T-helper 1 cell (primary cell): ENCODE measurements around the gene MAL.

Experiments
- DNase-seq, 5 donors: peaks; one replicate each; pipeline ENCODE4 v3.0.0-alpha.2; 2012 to 2020

MAL gene

DNA sequence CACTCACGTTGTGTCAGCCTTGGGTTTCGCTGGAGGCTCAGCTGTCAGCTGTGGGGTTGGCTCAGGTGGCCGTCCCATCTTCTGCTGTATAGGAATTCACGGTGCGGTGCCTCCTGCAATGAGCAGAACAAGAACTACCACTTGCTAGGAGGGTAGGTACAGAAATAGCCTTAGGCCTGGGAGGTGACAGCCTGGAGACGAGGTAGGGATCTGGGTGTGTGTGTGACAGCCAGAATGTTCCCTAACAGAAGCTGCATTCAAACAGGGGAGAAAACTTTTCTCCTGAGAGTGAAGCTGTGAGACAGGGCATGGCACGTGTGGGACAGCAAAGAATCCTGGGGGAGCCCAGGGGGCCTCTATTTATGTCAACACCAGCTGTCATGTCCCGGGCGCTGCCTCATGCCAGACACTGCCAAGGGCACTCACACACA lies 8.4 kb upstream of the MAL start:
- no peak for DNase-seq

GRCh38 chr2:95017836-95018235 lies 7.7 kb upstream of the MAL start:
- DNase-seq = no peak

GRCh38 chr2:95018301-95018700 lies 7.2 kb upstream of the MAL start:
- DNase-seq = no peak

DNA sequence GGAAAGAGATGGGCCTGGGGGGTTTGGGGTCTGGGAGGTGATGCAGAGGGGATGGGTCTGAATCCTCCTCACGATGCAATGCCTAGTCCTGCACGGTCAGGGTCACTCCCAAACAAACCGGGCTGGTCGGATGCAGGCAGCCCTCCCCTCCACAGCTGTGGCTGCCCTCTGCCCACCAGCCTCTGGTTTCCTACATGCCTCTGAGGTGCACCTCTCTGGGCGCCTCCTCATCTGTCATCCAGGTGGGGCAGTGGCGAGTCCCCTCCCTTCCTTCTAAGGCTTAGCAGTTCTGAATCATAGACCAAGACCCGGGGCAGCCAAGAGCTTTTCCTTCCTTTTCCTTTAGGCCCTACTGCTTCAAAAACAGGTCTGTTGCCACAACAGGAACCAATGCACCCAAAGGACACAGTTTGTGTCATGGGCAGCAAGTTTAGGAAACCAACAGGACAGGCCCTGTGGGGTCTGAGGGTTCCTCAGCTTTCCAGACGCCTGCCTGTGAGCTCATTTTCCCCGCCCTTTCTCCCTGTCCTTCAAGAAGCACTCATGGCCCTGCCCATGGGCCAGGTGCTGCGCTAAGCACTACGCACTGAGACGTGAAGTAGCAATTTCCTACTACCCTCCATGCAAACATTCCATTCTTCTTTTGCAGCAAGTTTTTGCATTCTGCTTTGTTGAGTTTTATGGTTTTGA lies 6.5 kb upstream of the MAL start:
- no peak for DNase-seq

- no peak for DNase-seq
Observed at GRCh38 chr2:95019572-95019971, 5.9 kb upstream of the MAL start.

GRCh38 chr2:95020275-95021022 lies 5.1 kb upstream of the MAL start:
- no peak for DNase-seq

GRCh38 chr2:95021023-95021416 lies 4.5 kb upstream of the MAL start:
- DNase-seq = no peak

- no peak for DNase-seq
Observed at GRCh38 chr2:95021847-95022246, 3.7 kb upstream of the MAL start.

- DNase-seq = peak; percentile 41 to 83 (median 64)
Observed at GRCh38 chr2:95022309-95023221, 2.9 kb upstream of the MAL start.

DNA sequence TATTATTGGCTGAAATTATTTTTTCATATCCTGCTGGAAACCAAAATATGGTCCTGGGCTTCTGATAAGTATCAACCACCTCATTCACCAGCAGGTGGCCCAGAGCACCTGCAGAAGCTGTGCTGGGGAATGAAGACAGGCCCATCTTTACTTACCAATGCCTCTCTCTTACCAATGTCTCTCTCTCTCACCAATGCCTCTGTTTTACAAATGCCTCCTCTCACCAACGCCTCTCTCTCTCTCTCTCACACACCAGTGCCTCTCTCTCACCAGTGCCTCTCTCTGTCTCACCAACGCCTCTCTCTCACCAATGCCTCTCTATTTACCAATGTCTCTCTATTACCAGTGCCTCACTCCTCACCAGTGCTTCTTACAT lies 2.3 kb upstream of the MAL start:
- peak in 4 of 5 donors; percentile 38 to 82 (median 48) for DNase-seq

DNA sequence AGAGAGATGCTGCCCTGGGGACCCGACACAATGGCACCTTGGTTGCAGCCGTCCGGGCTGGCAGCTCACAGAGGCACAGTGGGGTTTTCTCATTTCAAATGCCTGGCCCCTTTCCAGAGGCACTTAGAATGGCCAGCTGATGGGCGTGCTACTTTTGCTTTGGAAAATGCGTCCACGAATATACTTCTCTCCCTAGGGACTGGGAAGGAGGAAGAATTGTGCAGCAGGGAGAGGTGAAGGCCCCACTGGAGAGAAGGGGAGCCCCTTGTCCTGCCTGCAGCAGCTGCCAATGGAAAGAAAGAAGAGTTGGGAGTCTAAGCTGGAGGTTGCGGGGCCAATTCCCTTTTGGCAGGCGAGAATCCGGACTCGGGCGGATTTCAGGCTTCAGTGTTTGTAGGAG lies 1.1 kb upstream of the MAL start:
- DNase-seq = no peak

GRCh38 chr2:95024960-95025405 lies 525 bp upstream of the MAL start:
- DNase-seq = peak in 2 of 5 donors; percentile 17 to 24

DNA sequence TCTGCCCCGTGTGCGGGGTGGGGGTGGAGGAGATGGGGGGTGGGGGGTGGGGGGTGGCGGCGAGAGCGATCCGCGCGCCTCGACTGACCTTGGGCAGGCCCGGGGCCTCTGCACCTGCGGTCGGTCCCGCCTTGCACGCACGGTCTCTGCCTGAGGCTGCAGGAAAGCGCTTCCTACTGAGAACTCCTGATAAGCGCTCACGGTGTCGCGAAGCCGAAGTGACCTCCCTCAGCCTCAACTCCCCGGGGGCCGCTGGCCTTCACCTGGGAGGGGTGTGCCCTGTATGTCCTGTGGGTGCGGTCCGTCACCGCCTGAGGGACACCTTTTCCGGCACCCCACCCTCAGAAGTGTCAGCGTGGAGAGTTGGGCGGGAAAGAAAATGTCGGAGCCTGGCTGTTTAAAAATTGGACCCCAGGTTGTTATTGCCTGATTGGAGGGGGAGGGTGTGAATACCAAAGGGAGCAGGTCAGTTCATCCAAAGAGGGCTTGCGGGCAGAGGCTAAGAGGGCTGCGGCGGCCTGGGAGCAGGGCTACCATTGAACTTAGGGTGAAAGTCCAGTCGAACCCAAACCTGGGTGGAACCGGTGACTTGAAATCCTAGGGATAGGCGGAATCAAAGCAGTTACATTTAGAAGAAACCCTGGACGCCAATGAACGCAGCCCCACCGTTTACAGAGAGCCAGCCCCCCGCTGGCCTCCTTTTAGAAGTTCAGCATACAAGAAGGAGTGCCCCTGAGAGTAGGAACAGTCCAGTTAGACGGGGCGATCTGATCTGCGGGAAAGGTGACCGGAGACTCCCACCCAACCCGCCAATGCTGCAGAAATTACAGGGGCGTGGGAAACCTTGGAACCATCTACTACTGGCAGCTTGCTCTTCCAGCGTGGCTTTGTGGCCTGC lies 1.2 kb downstream of the MAL start:
- DNase-seq = peak in 1 of 5 donors; percentile 36

GRCh38 chr2:95027369-95027720 lies 1.8 kb downstream of the MAL start:
- DNase-seq = no peak

- no peak for DNase-seq
Observed at GRCh38 chr2:95029898-95030341, 4.4 kb downstream of the MAL start.

GRCh38 chr2:95030496-95030895 lies 5.0 kb downstream of the MAL start:
- no peak for DNase-seq

- no peak for DNase-seq
Observed at GRCh38 chr2:95031076-95031725, 5.7 kb downstream of the MAL start.

GRCh38 chr2:95031726-95032116 lies 6.2 kb downstream of the MAL start:
- no peak for DNase-seq

GRCh38 chr2:95032341-95032740 lies 6.8 kb downstream of the MAL start:
- DNase-seq = no peak

DNA sequence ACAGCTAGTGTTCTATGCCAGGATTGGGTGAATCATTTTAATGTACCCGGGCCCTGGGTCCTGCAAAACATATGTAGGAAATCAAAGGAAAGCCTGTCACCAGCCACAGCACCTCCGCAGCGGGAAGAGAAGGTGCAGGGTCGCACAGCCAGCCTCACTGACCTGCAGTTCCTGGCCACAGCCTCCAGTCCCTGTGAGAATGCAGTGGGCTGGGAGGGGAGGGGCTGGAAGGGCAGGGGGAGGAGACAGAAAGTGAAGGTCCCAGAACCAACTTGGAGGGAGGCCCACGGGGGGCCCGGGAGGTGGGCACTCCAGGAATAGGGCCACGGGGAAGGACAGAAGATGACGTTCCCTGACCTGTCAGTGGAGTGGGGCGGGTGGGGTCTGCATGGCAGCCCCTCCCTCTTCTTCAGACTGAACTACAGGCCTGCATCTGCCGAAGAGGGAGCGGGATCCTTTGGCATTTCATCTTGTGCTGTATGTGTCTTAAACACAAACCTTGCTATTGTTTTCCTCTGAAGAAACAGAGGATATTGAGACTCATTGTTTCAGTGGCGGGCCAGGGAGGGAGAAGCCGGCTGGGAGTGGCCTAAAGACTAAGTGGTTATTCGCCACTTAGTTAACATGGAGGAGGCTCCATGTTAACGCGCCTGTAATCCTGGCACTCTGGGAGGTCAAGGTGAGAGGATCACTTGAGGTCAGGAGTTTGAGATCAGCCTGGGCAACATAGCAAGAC lies 7.5 kb downstream of the MAL start:
- DNase-seq = no peak

GRCh38 chr2:95034221-95034620 lies 8.7 kb downstream of the MAL start:
- no peak for DNase-seq
